Uterus (tissue), 2 donors: ENCODE measurements around the gene MFNG.

Source experiments
- CTCF ChIP-seq, 4 experiments: fragments of 200-600 bp in 2 of 4; fragments of 450-650 bp in 2 of 4; sonication (generic) in 2 of 4; IDR thresholded peaks; one replicate each; pipeline ENCODE4 v1.5.1; 2016 to 2019; ENCODE audit warnings: antibody characterized with exemption in 4 of 4, mild to moderate bottlenecking in 2 of 4, moderate library complexity in 1 of 4
- POLR2A ChIP-seq, 2 donors: fragments of 450-650 bp; IDR thresholded peaks; one replicate each; pipeline ENCODE4 v1.6.1; 2016; ENCODE audit warnings: antibody characterized with exemption in 2 of 2, mild to moderate bottlenecking in 1 of 2, moderate library complexity in 1 of 2

GRCh38 chr22:37499789-37500540 is 13.8 kb upstream of the MFNG start:
- TF ChIP-seq CTCF (IDR thresholded peaks at IDR 0.05) (no peak), POLR2A (IDR thresholded peaks at IDR 0.05) (no peak)
